Peyer's patch (tissue), 4 donors: Measurements from ENCODE around the gene PIK3R5.
A peak's percentile ranks its signal among the peaks of the same experiment; 100 is the strongest.

ENCODE experiments used
- POLR2A ChIP-seq, 2 donors: fragments of 450-650 bp; IDR thresholded peaks; one replicate each; pipeline ENCODE4 v1.5.1; 2017; ENCODE audit warnings: antibody characterized with exemption in 2 of 2, mild to moderate bottlenecking in 2 of 2, moderate library complexity in 2 of 2
- TF ChIP-seq, protein P1 (sequence below), 6 experiments: fragments of 450-650 bp in 4 of 6; fragments of 200-600 bp in 2 of 6; sonication (generic) in 1 of 6; IDR thresholded peaks; one replicate each; pipeline ENCODE4 v1.5.1; 2017 to 2019; ENCODE audit warnings: antibody characterized with exemption in 6 of 6, mild to moderate bottlenecking in 3 of 6, moderate library complexity in 1 of 6

DNA sequence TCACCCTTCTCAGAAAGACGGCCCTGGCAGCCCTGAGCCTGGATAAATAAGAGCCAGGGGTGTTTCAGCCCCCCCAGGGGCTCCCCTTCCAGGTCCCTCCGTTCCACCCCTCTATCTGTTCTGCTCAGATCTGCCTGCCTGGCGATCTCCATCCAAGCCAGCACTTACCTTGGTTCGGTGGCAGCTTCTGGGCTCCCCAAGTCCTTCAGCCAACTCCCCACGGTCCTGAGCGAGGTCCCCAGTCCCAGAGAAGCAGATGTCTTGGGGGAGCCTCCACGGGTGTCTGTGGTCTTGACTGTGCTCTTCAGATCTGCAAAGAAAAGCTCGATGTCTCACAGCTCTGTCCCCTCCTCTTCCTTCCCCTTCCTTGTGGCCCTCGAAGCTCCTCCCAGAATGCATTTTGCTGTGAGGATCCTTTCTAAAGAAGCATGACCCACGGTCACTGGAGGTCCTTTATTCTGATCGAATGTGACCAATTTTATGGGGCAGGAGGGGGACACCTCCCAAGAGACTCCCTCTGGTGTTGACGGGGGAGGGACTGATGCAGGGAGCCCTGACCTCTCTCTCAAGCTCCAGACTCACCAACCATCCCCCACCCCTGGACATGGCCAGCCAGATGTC lies 98.0 kb downstream of the PIK3R5 start, which contains the start of gene PIK3R6:
- TF ChIP-seq, protein P1, sequence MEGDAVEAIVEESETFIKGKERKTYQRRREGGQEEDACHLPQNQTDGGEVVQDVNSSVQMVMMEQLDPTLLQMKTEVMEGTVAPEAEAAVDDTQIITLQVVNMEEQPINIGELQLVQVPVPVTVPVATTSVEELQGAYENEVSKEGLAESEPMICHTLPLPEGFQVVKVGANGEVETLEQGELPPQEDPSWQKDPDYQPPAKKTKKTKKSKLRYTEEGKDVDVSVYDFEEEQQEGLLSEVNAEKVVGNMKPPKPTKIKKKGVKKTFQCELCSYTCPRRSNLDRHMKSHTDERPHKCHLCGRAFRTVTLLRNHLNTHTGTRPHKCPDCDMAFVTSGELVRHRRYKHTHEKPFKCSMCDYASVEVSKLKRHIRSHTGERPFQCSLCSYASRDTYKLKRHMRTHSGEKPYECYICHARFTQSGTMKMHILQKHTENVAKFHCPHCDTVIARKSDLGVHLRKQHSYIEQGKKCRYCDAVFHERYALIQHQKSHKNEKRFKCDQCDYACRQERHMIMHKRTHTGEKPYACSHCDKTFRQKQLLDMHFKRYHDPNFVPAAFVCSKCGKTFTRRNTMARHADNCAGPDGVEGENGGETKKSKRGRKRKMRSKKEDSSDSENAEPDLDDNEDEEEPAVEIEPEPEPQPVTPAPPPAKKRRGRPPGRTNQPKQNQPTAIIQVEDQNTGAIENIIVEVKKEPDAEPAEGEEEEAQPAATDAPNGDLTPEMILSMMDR (IDR thresholded peaks at IDR 0.05) = no peak
- peak in 1 of 2 donors; percentile 24 for TF ChIP-seq POLR2A (IDR thresholded peaks at IDR 0.05)
